HG02610 (cell line): Measurements from ENCODE around the gene PFDN2.
A peak's percentile ranks its signal among the peaks of the same experiment; 100 is the strongest.

ENCODE experiments used
- ATAC-seq: cut with Tn5 transposase; IDR thresholded peaks from one replicate; pipeline ENCODE4 v1.9.1; 2021; ENCODE audit warnings: mild to moderate bottlenecking, moderate library complexity; ENCODE audit not compliant: unreplicated experiment

PFDN2 gene

GRCh38 chr1:161117759-161118581, at the start of gene PFDN2, which contains the start of gene NIT1:
PFDN2 (minus strand) TSS chr1:161118037; CDS start chr1:161118026, 11 bp downstream.
NIT1 (plus strand) TSS chr1:161118105; CDS start chr1:161118177, 72 bp downstream.
- ATAC-seq = peak; percentile 80

- ATAC-seq = no peak
Observed at GRCh38 chr1:161166669-161167548, 49.1 kb upstream of the PFDN2 start.

DNA sequence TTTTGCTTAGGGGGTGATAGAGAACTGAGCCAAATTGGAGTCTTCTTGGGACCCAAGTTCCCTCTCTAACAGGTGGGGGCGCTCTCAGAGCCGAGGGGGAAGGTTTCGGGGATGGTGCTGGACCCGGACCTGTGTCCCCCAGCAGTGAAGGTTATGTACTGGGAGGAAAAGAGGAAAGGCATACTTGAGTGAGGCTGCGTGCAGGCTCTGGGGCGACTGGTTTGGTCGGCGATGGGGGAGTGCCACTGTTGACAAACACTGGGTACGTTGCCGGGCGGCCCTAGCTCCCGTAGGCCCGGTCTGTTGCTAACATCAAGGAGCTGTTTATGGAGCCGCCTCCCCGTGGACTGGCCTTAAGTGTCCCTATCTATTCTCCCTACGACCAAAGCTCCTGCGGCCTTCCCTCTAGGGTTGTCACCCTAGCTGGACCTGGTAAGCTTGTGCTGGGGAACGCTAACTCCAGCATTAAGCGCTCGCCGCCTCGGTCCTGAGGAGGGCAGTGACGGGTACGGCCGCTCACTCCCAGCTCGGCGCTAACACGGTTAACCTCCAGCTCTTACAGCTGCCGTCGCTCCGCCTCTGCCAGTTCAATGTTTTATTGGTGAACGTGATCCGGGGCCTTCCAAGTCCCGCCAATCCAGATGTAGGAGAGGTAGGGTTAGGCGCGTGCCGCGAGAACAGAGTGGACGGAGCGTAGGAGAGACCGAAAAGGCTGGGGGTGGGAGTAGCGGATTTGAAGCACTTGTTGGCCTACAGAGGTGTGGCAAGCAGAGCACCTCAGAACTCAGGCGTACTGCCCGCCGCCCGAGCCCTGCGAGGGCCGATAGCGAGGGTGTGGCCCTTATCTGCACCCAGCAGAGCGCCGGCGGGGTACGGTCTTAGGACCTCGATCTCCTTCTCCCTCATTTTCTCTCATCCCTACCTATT, 48.2 kb upstream of the PFDN2 start, which contains the start of gene PPOX:
Gene PPOX (plus strand): TSS at position 685 of the 927 bp plus-strand sequence. CDS start 422 bp downstream, outside the sequence.
- ATAC-seq = peak; percentile 95

DNA sequence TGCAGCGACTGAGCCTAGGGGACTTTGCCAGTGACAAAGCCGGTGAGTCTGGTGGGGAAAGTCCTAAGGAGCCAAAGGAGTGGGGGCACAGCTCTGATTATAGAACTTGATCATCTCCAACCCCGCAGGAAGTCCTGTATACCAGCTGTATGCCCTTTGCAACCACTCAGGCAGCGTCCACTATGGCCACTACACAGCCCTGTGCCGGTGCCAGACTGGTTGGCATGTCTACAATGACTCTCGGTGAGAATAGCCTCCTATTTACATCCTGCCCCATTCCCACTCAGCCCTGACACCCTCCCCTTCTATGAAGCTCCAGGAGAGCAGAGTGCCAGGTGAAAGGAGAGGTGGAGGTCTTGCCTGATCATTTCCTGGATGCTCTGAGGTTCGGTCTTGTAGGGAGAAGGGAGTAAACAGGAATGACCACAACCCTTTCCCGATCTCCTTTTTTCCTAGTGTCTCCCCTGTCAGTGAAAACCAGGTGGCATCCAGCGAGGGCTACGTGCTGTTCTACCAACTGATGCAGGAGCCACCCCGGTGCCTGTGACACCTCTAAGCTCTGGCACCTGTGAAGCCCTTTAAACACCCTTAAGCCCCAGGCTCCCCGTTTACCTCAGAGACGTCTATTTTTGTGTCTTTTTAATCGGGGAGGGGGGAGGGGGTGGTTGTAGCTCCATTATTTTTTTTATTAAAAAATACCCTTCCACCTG, 47.2 kb upstream of the PFDN2 start:
- ATAC-seq = no peak

GRCh38 chr1:161163793-161164192, 46.0 kb upstream of the PFDN2 start:
- no peak for ATAC-seq

DNA sequence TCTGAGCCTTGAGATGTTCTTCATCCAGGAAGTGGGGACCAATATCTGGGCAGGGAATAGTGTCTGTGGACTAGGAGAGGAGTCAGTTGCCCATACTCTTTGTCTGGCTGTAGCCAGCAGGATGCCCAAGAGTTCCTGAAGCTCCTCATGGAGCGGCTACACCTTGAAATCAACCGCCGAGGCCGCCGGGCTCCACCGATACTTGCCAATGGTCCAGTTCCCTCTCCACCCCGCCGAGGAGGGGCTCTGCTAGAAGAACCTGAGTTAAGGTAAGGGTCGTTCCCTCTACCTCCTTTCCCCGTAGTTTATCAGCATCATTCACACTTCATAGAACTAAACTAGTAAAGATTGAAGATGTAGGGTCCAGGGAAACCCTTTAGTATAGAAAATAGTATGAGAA, 45.0 kb upstream of the PFDN2 start:
- no peak for ATAC-seq

DNA sequence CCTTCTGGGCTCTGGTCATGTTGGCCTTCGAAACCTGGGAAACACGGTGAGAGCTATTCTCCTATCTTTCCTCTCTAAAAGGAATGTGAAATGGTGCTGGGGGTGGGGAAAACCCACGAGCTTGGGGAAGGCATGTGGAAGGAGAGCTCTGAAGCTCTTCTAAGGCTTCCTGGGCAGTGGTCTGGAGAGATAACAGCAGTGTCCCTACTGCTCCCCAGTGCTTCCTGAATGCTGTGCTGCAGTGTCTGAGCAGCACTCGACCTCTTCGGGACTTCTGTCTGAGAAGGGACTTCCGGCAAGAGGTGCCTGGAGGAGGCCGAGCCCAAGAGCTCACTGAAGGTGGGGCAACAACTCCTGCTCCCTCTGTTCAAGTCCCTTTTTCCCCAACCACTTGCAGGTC, 44.2 kb upstream of the PFDN2 start:
- no peak for ATAC-seq

- no peak for ATAC-seq
Observed at GRCh38 chr1:161161652-161162051, 43.8 kb upstream of the PFDN2 start.

DNA sequence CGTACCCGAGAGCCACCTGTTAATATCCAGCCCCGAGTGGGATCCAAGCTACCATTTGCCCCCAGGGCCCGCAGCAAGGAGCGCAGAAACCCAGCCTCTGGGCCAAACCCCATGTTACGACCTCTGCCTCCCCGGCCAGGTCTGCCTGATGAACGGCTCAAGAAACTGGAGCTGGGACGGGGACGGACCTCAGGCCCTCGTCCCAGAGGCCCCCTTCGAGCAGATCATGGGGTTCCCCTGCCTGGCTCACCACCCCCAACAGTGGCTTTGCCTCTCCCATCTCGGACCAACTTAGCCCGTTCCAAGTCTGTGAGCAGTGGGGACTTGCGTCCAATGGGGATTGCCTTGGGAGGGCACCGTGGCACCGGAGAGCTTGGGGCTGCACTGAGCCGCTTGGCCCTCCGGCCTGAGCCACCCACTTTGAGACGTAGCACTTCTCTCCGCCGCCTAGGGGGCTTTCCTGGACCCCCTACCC, 42.9 kb upstream of the PFDN2 start:
- no peak for ATAC-seq

- no peak for ATAC-seq
Observed at GRCh38 chr1:161159913-161160243, 42.0 kb upstream of the PFDN2 start.

DNA sequence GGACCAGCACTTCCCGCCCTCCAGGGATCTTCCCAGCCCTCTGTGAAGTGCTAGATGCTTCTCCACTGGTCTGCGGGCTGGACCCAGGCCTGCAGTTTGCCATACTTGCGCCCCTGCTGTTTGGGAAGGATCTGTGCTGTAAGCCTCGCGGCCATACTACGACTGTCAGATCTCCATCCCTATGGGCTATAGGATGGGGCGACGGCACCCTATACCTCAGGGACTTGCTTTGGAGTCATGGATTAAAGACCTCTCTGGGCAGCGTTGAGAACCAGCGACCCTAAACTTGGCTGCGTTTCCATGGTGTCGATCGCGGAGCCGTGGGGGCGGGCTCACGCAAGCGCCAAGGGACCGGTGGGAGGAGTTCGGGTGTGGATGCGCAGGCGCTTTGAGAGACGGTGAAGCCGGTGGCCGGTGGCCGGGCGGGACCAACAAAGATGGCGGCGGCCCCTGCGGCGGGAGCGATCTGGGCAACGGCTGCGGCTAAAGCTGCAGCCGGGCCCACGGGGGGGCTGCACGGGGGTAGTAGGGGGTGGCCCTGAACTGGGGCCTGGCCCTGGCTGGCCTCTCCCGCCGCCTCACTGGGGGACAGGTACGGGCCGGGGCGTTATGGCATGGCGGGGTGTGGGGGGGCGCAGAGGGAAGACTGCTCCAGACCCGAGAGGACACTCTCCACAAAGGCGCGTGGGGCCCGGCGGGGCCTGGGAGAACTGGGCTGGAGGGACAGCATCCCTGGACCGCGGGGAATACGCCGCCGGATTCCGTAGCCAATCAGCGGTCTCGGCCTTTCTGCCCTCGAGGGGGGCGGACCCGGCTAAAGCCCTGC, 41.5 kb upstream of the PFDN2 start, which contains the start of gene USP21:
Gene USP21 (plus strand): TSS at position 414 of the 826 bp plus-strand sequence. CDS start 1,141 bp downstream, outside the sequence.
- peak; percentile 85 for ATAC-seq

GRCh38 chr1:161158316-161159010, 40.6 kb upstream of the PFDN2 start:
- ATAC-seq = no peak

DNA sequence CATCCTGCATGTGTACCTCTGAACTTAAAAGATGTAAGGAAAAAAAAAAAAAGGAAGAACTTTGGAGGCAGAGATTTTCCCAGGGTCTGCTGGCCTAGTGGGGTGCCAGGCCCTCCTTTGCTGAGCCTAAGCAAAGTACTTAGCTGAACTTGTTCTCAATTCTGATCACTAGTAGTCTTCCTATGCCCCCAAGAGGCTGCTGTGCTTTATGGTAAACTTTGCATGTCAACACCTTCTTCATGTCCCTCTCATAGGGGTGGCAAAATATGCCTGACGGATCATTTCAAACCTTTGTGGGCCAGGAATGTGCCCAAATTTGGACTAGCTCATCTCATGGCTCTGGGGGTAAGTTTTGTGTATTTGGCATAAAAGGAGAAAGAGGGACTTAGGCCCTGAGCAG, 40.0 kb upstream of the PFDN2 start:
- no peak for ATAC-seq

DNA sequence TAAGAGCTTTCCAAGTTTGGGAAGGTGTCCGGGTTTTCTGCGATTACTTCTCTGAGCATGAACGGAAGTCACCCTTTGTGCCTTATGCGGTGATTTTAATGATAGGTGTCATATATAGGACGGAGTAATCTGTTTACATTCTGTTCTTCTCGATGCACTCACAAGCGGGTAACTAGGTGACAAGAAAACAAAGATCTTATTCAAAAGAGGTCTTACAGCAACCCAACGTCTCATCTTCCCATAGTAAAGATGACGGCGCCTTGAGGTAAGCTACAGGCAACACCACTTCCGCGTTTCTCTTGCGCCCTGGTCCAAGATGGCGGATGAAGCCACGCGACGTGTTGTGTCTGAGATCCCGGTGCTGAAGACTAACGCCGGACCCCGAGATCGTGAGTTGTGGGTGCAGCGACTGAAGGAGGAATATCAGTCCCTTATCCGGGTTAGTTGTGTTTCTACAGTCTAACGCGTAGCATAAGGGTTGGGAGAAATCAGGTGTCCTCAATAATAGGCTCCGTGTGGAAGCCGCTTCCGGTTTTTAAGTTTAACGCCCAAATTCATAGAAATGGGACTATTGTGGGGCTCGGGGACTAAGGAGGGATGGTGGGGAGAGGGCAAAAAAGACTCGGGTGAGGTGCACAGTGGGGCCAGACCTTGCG, 36.0 kb upstream of the PFDN2 start, which contains the start of gene UFC1:
Gene UFC1 (plus strand): TSS at position 297 of the 656 bp plus-strand sequence. CDS start 20 bp downstream, at position 317.
- peak; percentile 88 for ATAC-seq

DNA sequence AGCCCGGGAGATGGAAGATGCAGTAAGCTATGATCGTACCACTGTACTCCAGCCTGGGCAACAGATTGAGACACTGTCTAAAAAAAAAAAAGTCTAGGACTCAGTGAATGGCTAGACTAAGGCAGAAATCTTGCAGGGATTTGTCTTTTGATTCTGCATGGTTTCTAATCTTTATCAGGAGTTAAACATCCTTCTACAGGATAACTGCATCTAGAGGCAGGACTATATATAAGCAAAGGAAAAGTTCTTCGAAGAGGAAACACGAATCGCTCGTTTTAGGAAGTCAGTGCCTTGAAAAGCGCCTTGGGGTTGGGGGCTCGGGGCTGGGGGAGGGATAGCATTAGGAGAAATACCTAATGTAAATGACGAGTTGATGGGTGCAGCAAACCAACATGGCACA, 35.3 kb upstream of the PFDN2 start:
- no peak for ATAC-seq

GRCh38 chr1:161145832-161146231, 28.0 kb upstream of the PFDN2 start:
- ATAC-seq = no peak

DNA sequence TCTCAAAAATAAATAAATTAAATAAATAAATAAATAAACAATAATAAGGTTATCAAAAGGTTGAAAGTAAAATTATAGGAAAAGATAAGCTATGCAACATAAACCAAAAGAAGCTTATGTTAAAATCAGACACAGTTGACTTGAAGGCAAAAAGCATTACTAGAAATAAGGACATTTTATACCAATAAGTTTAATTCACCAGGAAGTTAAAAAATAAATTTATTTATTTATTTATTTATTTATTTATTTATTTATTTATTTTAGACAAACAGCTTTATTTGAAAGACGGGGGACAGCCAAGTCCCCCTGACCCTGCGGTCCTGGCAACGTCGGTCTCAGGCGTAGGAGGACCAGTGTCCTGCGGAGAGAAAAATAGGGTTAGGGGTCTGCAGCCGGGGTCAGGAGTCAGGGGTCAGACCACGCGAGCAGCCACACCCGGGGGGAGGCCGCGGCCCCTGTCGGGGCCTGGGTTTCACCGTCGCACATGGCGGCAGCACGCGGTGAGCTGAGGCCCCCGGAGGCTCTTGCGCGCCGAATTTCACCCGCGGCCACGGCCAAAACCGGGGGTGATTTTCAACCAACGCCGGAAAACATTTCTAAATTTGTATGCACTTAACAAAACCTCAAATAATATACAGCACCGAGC, 23.0 kb upstream of the PFDN2 start:
- ATAC-seq = no peak
